ENCODE measurements around the gene SLC39A6. TPM values are rescaled to one million over a fixed set of nuclear protein-coding genes. Genes with fewer than 3 reads are reported as not detected.
"Not testable (repeated sequence)": the region's sequence is repeated elsewhere in the genome, so short reads cannot be mapped to it uniquely, and the experiment has no call there.

SLC39A6 gene
- total and polyA plus RNA-seq, 9 donors = 26.9 to 40.9 (median 29.8) TPM

GRCh38 chr18:36107477-36107876 is 21.7 kb downstream of the SLC39A6 start:
- no peak for DNase-seq
- peaks cover 12% of the 10 kb centered on the region for H3K36me3 ChIP-seq (ENCODE audit: control insufficient read depth, insufficient read depth, low read length)
- H3K27me3 ChIP-seq (ENCODE audit: control insufficient read depth, insufficient read depth, low read length) = no peaks in the 10 kb centered on the region
- H3K27ac ChIP-seq (ENCODE audit: low read length) = no peak overlapping the region
- H3K4me3 ChIP-seq (ENCODE audit: low read length) = no peak overlapping the region
- H3K9me3 ChIP-seq (replicated peaks; ENCODE audit: control insufficient read depth, low read depth, low read length) = no peaks in the 10 kb centered on the region
- H3K4me1 ChIP-seq (ENCODE audit: control insufficient read depth, insufficient read depth, low read length) = no peaks in the 10 kb centered on the region

DNA sequence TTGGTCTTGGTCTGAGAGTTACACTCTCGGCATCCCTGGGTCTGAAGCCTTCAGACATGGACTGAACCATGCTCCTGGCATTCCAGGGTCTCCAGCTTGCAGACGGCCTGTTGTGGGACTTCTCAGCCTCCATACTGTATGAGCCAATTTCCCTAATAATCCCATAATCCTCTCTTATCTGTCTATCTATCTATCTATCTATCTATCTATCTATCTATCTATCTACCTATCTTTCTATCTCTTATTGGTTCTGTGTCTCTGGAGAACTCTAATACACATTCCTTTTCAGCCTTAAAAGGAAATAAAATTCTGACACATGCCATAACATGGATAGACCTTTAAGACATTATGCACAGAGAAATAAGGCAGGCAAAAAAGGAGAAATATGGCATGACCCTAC is 24.4 kb downstream of the SLC39A6 start:
- Histone ChIP-seq H3K4me1 (ENCODE audit: control insufficient read depth, insufficient read depth, low read length) (no peaks in the 10 kb centered on the region), H3K27me3 (ENCODE audit: control insufficient read depth, insufficient read depth, low read length) (peaks cover 2% of the 10 kb centered on the region), H3K4me3 (ENCODE audit: low read length) (no peak overlapping the region), H3K36me3 (ENCODE audit: control insufficient read depth, insufficient read depth, low read length) (peaks cover 2% of the 10 kb centered on the region), H3K27ac (ENCODE audit: low read length) (no peak overlapping the region), H3K9me3 (replicated peaks; ENCODE audit: control insufficient read depth, low read depth, low read length) (peaks cover 5% of the 10 kb centered on the region)
- DNase-seq = no peak
- 75% methylated on average over 2 of the region's 2 CpGs for WGBS (ENCODE audit: insufficient coverage)

DNA sequence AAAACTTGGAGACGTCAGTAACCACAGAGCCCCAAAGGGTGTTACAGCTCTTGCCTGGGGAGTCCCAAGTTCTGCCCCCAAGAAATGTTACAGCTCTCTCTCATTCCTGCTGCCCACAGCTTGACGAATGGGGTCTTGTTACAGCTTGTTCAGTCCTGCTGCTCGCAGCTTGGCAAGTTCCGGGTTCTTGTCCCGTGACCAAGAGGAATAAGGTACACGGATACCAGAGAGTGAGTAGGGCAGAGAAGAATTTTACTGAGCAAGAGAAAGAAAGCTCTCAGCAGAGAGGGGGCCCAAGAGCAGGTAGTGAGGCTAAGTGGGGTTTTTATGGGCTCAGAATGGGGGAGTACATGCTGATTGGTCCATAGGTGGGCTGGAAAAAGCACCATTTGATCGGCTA is 27.2 kb downstream of the SLC39A6 start:
- 94% methylated on average over 5 of the region's 7 CpGs for WGBS (ENCODE audit: insufficient coverage)
- H3K27ac ChIP-seq (ENCODE audit: low read length) = no peak overlapping the region
- DNase-seq = no peak
- H3K4me1 ChIP-seq (ENCODE audit: control insufficient read depth, insufficient read depth, low read length) = no peaks in the 10 kb centered on the region
- no peak overlapping the region for H3K4me3 ChIP-seq (ENCODE audit: low read length)
- H3K36me3 ChIP-seq (ENCODE audit: control insufficient read depth, insufficient read depth, low read length) = no peaks in the 10 kb centered on the region
- peaks cover 2% of the 10 kb centered on the region for H3K27me3 ChIP-seq (ENCODE audit: control insufficient read depth, insufficient read depth, low read length)
- peaks cover 5% of the 10 kb centered on the region for H3K9me3 ChIP-seq (replicated peaks; ENCODE audit: control insufficient read depth, low read depth, low read length)

DNA sequence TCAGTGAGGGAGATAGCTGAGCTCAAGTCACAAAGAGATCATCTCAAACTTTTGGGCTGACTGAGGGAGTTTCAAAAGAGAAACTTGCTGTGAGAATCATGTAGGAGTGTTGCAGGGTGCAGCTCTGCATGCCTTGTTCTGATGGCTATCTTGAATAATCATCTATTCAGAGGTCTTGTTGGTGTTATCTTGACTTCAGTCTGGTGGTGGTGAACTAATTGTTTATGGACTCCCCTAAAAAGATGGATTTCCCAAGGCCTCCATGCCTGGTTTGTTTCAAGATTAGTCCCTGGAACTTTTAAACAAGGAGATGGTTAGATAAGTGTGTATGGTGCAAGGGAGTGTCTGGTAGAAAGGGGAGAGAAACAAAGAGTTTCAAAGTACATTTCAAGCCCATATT is 29.8 kb downstream of the SLC39A6 start:
- Histone ChIP-seq H3K9me3 (replicated peaks; ENCODE audit: control insufficient read depth, low read depth, low read length) (peaks cover 5% of the 10 kb centered on the region), H3K4me1 (ENCODE audit: control insufficient read depth, insufficient read depth, low read length) (no peaks in the 10 kb centered on the region), H3K27ac (ENCODE audit: low read length) (no peak overlapping the region), H3K36me3 (ENCODE audit: control insufficient read depth, insufficient read depth, low read length) (no peaks in the 10 kb centered on the region), H3K27me3 (ENCODE audit: control insufficient read depth, insufficient read depth, low read length) (peaks cover 2% of the 10 kb centered on the region), H3K4me3 (ENCODE audit: low read length) (no peak overlapping the region)
- no peak for DNase-seq

- H3K27ac ChIP-seq (ENCODE audit: low read length) = no peak overlapping the region
- H3K9me3 ChIP-seq (replicated peaks; ENCODE audit: control insufficient read depth, low read depth, low read length) = peaks cover 5% of the 10 kb centered on the region
- no peak for DNase-seq
- peaks cover 2% of the 10 kb centered on the region for H3K27me3 ChIP-seq (ENCODE audit: control insufficient read depth, insufficient read depth, low read length)
- H3K36me3 ChIP-seq (ENCODE audit: control insufficient read depth, insufficient read depth, low read length) = no peaks in the 10 kb centered on the region
- H3K4me3 ChIP-seq (ENCODE audit: low read length) = no peak overlapping the region
- no peaks in the 10 kb centered on the region for H3K4me1 ChIP-seq (ENCODE audit: control insufficient read depth, insufficient read depth, low read length)
These were observed 32.2 kb downstream of the SLC39A6 start for GRCh38 chr18:36096955-36097354.

- H3K36me3 ChIP-seq (ENCODE audit: control insufficient read depth, insufficient read depth, low read length) = no peaks in the 10 kb centered on the region
- no CpG with 5 or more reads among the region's 1 CpG for WGBS (ENCODE audit: insufficient coverage)
- no peaks in the 10 kb centered on the region for H3K27me3 ChIP-seq (ENCODE audit: control insufficient read depth, insufficient read depth, low read length)
These were observed 33.1 kb downstream of the SLC39A6 start for GRCh38 chr18:36095936-36096519.

GRCh38 chr18:36094431-36094830 is 34.7 kb downstream of the SLC39A6 start:
- no peaks in the 10 kb centered on the region for H3K36me3 ChIP-seq (ENCODE audit: control insufficient read depth, insufficient read depth, low read length)
- no peak overlapping the region for H3K27ac ChIP-seq (ENCODE audit: low read length)
- no CpG with 5 or more reads among the region's 3 CpGs for WGBS (ENCODE audit: insufficient coverage)
- H3K4me1 ChIP-seq (ENCODE audit: control insufficient read depth, insufficient read depth, low read length) = no peaks in the 10 kb centered on the region
- H3K9me3 ChIP-seq (replicated peaks; ENCODE audit: control insufficient read depth, low read depth, low read length) = no peaks in the 10 kb centered on the region
- no peak overlapping the region for H3K4me3 ChIP-seq (ENCODE audit: low read length)
- H3K27me3 ChIP-seq (ENCODE audit: control insufficient read depth, insufficient read depth, low read length) = no peaks in the 10 kb centered on the region
- no peak for DNase-seq

More at GRCh38 chr18:36095936-36096519, 33.1 kb downstream of the SLC39A6 start:
- no peaks in the 10 kb centered on the region for H3K9me3 ChIP-seq (replicated peaks; ENCODE audit: control insufficient read depth, low read depth, low read length)
- H3K27ac ChIP-seq (ENCODE audit: low read length) = no peak overlapping the region
- DNase-seq = peak; percentile 43
- no peak overlapping the region for H3K4me3 ChIP-seq (ENCODE audit: low read length)
- no peaks in the 10 kb centered on the region for H3K4me1 ChIP-seq (ENCODE audit: control insufficient read depth, insufficient read depth, low read length)

GRCh38 chr18:36092116-36092515 is 37.0 kb downstream of the SLC39A6 start:
- not testable (repeated sequence) for DNase-seq; H3K4me1 ChIP-seq (ENCODE audit: control insufficient read depth, insufficient read depth, low read length); H3K36me3 ChIP-seq (ENCODE audit: control insufficient read depth, insufficient read depth, low read length); H3K4me3 ChIP-seq (ENCODE audit: low read length); H3K9me3 ChIP-seq (replicated peaks; ENCODE audit: control insufficient read depth, low read depth, low read length); H3K27me3 ChIP-seq (ENCODE audit: control insufficient read depth, insufficient read depth, low read length); H3K27ac ChIP-seq (ENCODE audit: low read length)
- 79% methylated on average over 4 of the region's 5 CpGs for WGBS (ENCODE audit: insufficient coverage)

DNA sequence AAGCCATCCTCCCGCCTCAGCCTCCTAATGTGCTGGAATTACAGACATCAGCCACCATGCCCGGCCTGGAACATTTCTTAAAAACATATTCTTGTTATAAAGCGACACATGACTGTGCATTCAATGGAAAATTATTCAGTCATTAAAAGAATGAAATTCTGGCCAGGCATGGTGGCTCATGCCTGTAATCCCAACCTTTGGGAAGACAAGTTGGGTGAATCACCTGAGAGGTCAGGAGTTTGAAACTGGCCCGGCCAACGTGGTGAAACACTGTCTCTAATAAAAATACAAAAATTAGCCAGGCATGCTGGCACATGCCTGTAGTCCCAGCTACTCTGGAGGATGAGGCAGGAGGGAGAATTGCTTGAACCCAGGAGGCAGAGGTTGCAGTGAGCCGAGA is 40.1 kb downstream of the SLC39A6 start:
- Histone ChIP-seq H3K36me3 (ENCODE audit: control insufficient read depth, insufficient read depth, low read length) (no peaks in the 10 kb centered on the region), H3K9me3 (replicated peaks; ENCODE audit: control insufficient read depth, low read depth, low read length) (no peaks in the 10 kb centered on the region)

DNA sequence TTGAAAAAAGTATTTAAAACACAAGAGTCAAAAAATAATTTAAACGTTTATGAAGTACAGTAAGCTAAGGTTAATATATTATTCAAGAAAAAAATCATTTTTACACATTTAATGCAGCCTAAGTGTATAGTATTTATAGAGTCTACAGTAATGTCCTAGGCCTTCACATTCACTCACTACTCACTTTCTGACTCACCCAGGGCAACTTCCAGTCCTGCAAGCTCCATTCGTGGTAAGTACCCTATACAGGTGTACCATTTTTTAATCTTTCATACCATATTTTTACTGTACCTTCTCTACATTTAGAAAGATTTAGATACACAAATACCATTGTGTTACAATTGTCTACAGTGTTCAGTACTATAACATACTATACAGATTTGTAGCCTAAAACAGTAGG is 40.9 kb downstream of the SLC39A6 start:
- no peaks in the 10 kb centered on the region for H3K36me3 ChIP-seq (ENCODE audit: control insufficient read depth, insufficient read depth, low read length)
- H3K4me1 ChIP-seq (ENCODE audit: control insufficient read depth, insufficient read depth, low read length) = no peaks in the 10 kb centered on the region
- no peaks in the 10 kb centered on the region for H3K27me3 ChIP-seq (ENCODE audit: control insufficient read depth, insufficient read depth, low read length)
- H3K4me3 ChIP-seq (ENCODE audit: low read length) = no peak overlapping the region
- H3K27ac ChIP-seq (ENCODE audit: low read length) = no peak overlapping the region
- no peak for DNase-seq
- no CpG with 5 or more reads among the region's 2 CpGs for WGBS (ENCODE audit: insufficient coverage)
- H3K9me3 ChIP-seq (replicated peaks; ENCODE audit: control insufficient read depth, low read depth, low read length) = no peaks in the 10 kb centered on the region

More for the DNA sequence above, 40.1 kb downstream of the SLC39A6 start:
- Histone ChIP-seq H3K4me3 (ENCODE audit: low read length) (no peak overlapping the region), H3K27me3 (ENCODE audit: control insufficient read depth, insufficient read depth, low read length) (no peaks in the 10 kb centered on the region), H3K27ac (ENCODE audit: low read length) (no peak overlapping the region), H3K4me1 (ENCODE audit: control insufficient read depth, insufficient read depth, low read length) (no peaks in the 10 kb centered on the region)
- DNase-seq = no peak
- whole genome bisulfite sequencing (ENCODE audit: insufficient coverage) = 73% methylated on average over 3 of the region's 6 CpGs

DNA sequence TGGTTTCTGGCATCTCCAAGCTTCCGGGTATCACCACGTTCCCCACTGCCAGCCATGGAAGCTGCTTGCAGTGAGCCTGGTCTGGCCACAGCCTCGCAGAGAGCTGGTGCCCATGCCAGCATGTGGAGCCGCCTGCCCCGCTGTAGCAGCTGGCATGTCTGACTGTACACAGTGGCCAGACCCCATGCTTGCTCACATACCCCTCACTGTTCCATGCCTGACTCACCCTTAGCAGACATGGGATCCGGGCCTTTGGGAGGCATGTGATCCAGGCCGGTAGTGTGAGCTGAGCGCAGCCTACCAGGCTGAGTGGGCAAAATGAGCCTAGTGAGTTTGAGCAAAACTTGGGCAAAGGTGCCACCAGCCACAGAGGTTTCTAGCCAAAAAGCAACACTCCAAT is 43.0 kb downstream of the SLC39A6 start:
- Histone ChIP-seq H3K9me3 (replicated peaks; ENCODE audit: control insufficient read depth, low read depth, low read length) (peaks cover 2% of the 10 kb centered on the region), H3K4me1 (ENCODE audit: control insufficient read depth, insufficient read depth, low read length) (no peaks in the 10 kb centered on the region), H3K27ac (ENCODE audit: low read length) (no peak overlapping the region), H3K27me3 (ENCODE audit: control insufficient read depth, insufficient read depth, low read length) (no peaks in the 10 kb centered on the region), H3K36me3 (ENCODE audit: control insufficient read depth, insufficient read depth, low read length) (no peaks in the 10 kb centered on the region), H3K4me3 (ENCODE audit: low read length) (no peak overlapping the region)
- 77% methylated on average over 7 of the region's 8 CpGs for WGBS (ENCODE audit: insufficient coverage)
- DNase-seq = no peak
